GM21423 (cell line): Measurements from ENCODE around the gene TTLL8.

Source experiments
- ATAC-seq: cut with Tn5 transposase; IDR thresholded peaks from one replicate; pipeline ENCODE4 v1.9.1; 2021; ENCODE audit warnings: mild to moderate bottlenecking, moderate library complexity; ENCODE audit not compliant: unreplicated experiment

The TTLL8 gene

DNA sequence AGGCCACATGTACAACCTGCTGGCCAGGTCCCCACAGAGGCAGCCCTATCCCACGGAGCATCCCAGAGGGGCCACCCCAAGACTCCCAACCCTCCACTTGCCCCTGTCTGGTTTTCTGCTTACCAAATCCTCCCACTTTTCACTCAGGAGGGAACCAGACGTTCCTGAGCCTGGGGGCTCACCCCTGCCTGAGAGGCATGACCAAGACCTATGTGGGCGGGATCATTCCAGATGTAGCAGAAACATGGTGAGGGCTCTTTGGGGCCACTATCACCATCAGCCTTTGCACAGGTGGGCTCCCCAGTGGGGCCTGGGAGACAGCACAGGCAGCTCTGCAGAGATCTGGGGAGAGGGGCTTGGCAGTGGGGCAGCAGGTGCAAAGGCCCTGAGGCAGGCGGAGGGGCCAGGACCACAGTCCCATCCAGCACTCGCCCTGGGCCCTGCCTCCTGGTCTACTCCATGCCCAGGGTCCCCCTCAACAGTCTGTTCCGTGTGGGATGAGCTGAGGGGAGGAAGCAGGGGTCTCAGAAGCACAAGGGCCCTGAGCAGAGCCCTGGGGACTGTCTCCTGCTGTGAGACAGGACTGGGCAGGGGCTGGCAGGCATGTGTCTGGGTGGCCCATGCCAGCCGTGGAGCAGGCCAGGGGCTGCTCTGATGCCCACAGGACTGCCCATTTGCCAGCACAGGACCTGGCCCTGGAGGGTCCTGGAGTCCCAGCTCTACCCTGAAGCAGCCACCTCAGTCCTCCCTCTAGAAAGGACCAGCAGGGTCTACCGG lies 88.2 kb downstream of the TTLL8 start:
- ATAC-seq: peak; percentile 1

DNA sequence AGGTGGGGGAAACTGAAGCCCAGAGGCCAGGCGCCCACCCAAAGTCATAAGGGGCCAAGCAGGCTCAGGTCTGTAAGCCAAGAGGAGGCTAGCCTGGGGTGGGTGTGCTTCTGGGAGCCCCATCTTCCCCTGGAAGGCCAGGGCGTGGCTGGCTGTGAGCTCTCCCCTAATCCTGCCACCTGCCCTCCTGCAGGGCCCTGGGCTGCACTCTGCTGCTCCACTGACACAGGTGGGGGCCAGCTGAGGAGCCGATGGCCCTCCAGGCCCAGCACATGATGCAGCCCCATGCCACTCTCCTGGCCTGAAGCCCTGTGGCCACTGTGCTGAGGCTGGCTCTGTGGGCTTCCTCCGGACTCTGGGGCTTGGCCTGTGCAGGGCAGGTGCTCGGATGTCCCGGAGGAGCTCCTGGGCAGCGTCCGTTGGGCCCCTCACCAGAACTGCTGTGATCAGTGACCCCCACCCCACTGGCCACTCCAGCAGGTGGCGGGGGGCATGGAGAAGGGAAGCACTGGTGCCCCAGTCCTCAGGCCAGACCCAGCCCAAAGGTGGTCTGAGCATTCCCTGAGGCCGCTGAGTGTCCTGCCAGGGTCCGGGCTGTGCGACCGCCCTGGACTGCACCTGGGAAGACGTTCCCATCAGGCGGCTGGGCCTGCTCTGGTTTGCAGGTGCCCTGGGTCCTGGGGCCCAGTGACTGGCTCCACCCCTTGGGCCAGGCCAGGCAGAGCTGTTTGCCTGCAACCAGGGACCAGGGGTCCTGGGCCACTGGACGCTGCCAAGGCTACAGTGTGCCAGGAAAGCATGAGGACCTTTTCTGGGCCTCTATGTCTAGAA lies 89.1 kb downstream of the TTLL8 start:
- no peak for ATAC-seq
